ENCODE data around the gene TFDP2. TPM values are rescaled to one million over a fixed set of nuclear protein-coding genes. Genes with fewer than 3 reads are reported as not detected.

TFDP2 gene
- total RNA-seq, 1 donor from 2014 or later = 11.6 TPM

DNA sequence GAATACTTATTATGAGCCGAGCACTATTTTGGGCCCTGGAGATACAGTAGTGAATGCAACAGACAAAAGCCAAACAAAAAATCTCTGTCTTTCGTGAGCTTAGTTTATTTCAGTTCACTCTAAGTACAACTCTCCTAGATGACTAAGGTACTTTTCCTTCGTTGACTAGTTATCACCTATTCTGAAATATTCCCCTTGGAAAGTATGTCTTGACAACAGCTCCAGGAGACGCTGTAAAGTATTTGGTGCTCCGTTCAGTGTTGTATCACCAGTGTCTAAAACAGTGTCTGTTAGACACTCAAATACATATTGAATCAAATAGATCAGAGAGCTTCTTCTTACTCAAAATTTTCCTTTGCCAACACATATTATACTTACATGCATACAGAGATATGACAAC is 119.6 kb downstream of the TFDP2 start:
- FAIRE-seq (no peak), DNase-seq (ENCODE audit: low read depth) (no peak)
- Histone ChIP-seq H3K36me3 (ENCODE audit: control insufficient read depth, insufficient read depth, low read length) (no peaks in the 10 kb centered on the region), H3K4me3 (ENCODE audit: low read depth, low read length) (no peak overlapping the region), H3K27me3 (ENCODE audit: control insufficient read depth, insufficient read depth, low read length) (no peaks in the 10 kb centered on the region)
- TF ChIP-seq, protein P1, sequence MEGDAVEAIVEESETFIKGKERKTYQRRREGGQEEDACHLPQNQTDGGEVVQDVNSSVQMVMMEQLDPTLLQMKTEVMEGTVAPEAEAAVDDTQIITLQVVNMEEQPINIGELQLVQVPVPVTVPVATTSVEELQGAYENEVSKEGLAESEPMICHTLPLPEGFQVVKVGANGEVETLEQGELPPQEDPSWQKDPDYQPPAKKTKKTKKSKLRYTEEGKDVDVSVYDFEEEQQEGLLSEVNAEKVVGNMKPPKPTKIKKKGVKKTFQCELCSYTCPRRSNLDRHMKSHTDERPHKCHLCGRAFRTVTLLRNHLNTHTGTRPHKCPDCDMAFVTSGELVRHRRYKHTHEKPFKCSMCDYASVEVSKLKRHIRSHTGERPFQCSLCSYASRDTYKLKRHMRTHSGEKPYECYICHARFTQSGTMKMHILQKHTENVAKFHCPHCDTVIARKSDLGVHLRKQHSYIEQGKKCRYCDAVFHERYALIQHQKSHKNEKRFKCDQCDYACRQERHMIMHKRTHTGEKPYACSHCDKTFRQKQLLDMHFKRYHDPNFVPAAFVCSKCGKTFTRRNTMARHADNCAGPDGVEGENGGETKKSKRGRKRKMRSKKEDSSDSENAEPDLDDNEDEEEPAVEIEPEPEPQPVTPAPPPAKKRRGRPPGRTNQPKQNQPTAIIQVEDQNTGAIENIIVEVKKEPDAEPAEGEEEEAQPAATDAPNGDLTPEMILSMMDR (IDR thresholded peaks at IDR 0.05; ENCODE audit: insufficient read depth, low read length, severe bottlenecking) = no peak

GRCh38 chr3:142029052-142029642 is 120.2 kb downstream of the TFDP2 start:
- Histone ChIP-seq H3K4me3 (ENCODE audit: low read depth, low read length) (no peak overlapping the region), H3K36me3 (ENCODE audit: control insufficient read depth, insufficient read depth, low read length) (no peaks in the 10 kb centered on the region), H3K27me3 (ENCODE audit: control insufficient read depth, insufficient read depth, low read length) (no peaks in the 10 kb centered on the region)
- TF ChIP-seq, protein P1 (IDR thresholded peaks at IDR 0.05; ENCODE audit: insufficient read depth, low read length, severe bottlenecking) = no peak
- DNase-seq (ENCODE audit: low read depth) (peak; percentile 28), FAIRE-seq (no peak)

- H3K36me3 ChIP-seq (ENCODE audit: control insufficient read depth, insufficient read depth, low read length) = no peaks in the 10 kb centered on the region
- H3K27me3 ChIP-seq (ENCODE audit: control insufficient read depth, insufficient read depth, low read length) = no peaks in the 10 kb centered on the region
- peak overlapping the region; percentile 47 for H3K4me3 ChIP-seq (ENCODE audit: low read depth, low read length)
- no peak for FAIRE-seq
- peak; percentile 82 for DNase-seq (ENCODE audit: low read depth)
- TF ChIP-seq, protein P1 (IDR thresholded peaks at IDR 0.05; ENCODE audit: insufficient read depth, low read length, severe bottlenecking) = no peak
Observed at GRCh38 chr3:142028243-142028777, 121.0 kb downstream of the TFDP2 start.

DNA sequence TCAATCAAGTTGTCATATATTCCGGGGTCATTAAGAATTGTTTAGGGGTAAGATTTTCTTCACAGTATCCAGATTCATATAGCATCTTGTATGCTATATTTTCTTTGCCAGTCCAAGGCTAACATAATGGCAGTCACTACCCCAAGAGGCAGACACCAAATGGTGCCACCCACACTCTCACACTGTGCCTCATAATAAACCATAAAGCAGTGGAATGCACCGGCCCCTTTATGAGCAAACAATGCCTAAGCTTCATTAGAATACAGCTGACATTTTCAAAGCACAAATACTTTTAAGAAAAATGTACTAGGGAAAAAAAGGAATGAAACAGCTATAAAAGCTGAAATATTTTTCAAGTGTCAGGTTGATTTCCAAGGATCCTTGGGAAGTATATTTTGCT is 121.6 kb downstream of the TFDP2 start:
- TF ChIP-seq, protein P1 (IDR thresholded peaks at IDR 0.05; ENCODE audit: insufficient read depth, low read length, severe bottlenecking) = no peak
- DNase-seq (ENCODE audit: low read depth) (peak; percentile 75), FAIRE-seq (no peak)
- H3K4me3 ChIP-seq (ENCODE audit: low read depth, low read length) = peak overlapping the region; percentile 47
- H3K27me3 ChIP-seq (ENCODE audit: control insufficient read depth, insufficient read depth, low read length) = no peaks in the 10 kb centered on the region
- no peaks in the 10 kb centered on the region for H3K36me3 ChIP-seq (ENCODE audit: control insufficient read depth, insufficient read depth, low read length)

GRCh38 chr3:142027300-142027699 is 122.0 kb downstream of the TFDP2 start:
- DNase-seq (ENCODE audit: low read depth) = no peak
- TF ChIP-seq, protein P1 (IDR thresholded peaks at IDR 0.05; ENCODE audit: insufficient read depth, low read length, severe bottlenecking) = no peak
- no peaks in the 10 kb centered on the region for H3K27me3 ChIP-seq (ENCODE audit: control insufficient read depth, insufficient read depth, low read length)
- H3K4me3 ChIP-seq (ENCODE audit: low read depth, low read length) = peak overlapping the region; percentile 47
- FAIRE-seq = no peak
- H3K36me3 ChIP-seq (ENCODE audit: control insufficient read depth, insufficient read depth, low read length) = no peaks in the 10 kb centered on the region

DNA sequence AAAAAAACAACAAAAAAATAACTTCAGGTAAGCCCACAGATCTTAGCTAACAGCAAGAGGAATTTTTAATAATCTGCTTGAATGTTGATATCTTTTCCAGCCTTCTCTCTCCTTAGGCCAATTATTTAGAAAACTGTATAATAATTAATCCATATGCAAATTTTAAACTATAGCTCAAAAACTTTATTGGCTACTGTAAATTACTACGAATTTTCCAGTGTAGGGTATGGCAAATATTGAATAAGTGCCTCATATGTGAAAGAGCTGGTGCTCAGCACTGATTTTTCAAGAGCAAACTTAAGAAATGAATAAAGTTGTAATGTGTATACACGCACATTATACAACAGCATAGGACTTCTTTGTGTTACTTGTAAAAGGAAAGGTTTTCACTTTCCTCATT is 123.0 kb downstream of the TFDP2 start:
- DNase-seq (ENCODE audit: low read depth) (no peak), FAIRE-seq (no peak)
- no peaks in the 10 kb centered on the region for H3K27me3 ChIP-seq (ENCODE audit: control insufficient read depth, insufficient read depth, low read length)
- H3K36me3 ChIP-seq (ENCODE audit: control insufficient read depth, insufficient read depth, low read length) = no peaks in the 10 kb centered on the region
- no peak overlapping the region for H3K4me3 ChIP-seq (ENCODE audit: low read depth, low read length)
- TF ChIP-seq, protein P1 (IDR thresholded peaks at IDR 0.05; ENCODE audit: insufficient read depth, low read length, severe bottlenecking) = no peak

All from bronchial epithelial cell (primary cell).